GM13977 (cell line): ENCODE data around the gene DCTD.

Experiments used
- DNase-seq: peaks from one replicate; pipeline ENCODE4 v3.0.0; 2012; ENCODE audit warnings: low spot score
- in situ Hi-C: fragments of 300-500 bp; cut with MboI; formaldehyde crosslinking; loops from one replicate; pipeline ENCODE4 v1.12.0; 2022; ENCODE audit warnings: low sequenced_read_pairs, low pct_unique_long_range_greater_than_20kb, mixed read lengths, inconsistent platforms; ENCODE audit not compliant: unreplicated experiment
- TF ChIP-seq, protein P1 (sequence below): IDR thresholded peaks from 2 replicates; pipeline ENCODE4 v1.5.1; 2012; ENCODE audit warnings: mild to moderate bottlenecking, control low read depth; ENCODE audit not compliant: insufficient read depth; ENCODE audit errors: extremely low read depth, missing control alignments

Gene DCTD

DNA sequence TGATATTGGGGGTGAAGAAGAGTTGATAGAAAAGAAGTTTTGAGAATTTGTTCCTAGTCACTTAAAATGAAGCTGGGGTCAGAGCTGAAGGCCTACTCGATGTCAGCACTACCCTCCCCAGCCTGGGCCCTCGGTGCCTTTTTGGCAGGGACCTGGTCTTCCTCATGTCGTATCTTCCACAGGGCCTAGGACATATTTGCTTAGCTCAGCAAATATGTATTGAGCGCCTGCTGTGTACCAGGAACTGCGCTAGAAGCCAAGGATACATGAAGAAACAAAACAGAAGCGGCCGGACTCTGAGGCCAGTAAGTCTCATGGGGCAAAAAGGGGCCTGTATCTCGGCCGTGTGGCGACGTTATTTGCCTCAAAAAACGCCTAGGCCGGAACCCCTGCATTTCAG is 44.3 kb downstream of the DCTD start:
- no peak for DNase-seq
- TF ChIP-seq, protein P1, sequence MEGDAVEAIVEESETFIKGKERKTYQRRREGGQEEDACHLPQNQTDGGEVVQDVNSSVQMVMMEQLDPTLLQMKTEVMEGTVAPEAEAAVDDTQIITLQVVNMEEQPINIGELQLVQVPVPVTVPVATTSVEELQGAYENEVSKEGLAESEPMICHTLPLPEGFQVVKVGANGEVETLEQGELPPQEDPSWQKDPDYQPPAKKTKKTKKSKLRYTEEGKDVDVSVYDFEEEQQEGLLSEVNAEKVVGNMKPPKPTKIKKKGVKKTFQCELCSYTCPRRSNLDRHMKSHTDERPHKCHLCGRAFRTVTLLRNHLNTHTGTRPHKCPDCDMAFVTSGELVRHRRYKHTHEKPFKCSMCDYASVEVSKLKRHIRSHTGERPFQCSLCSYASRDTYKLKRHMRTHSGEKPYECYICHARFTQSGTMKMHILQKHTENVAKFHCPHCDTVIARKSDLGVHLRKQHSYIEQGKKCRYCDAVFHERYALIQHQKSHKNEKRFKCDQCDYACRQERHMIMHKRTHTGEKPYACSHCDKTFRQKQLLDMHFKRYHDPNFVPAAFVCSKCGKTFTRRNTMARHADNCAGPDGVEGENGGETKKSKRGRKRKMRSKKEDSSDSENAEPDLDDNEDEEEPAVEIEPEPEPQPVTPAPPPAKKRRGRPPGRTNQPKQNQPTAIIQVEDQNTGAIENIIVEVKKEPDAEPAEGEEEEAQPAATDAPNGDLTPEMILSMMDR: no peak
- in situ Hi-C loops: no loop called here

DNA sequence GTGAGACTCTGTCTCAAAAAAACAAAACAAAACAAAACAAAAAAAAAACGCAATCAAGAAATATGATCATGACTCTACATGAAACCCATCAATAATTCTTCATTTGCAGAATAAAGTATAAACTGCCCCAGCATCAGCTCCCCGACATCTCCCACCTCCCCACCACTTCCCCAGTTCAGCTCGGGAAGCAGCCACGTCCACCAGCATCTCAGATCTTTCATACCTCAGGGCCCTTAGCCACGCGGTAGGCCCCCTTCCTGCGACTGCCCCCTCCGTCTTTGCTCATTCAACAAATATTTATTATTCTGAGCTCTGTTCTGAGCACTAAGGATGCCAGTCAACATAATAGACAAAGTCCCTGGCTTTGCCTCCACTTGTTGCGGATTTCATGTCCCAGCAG is 45.6 kb downstream of the DCTD start:
- in situ Hi-C loops: no loop called here
- TF ChIP-seq, protein P1: no peak
- DNase-seq: no peak

DNA sequence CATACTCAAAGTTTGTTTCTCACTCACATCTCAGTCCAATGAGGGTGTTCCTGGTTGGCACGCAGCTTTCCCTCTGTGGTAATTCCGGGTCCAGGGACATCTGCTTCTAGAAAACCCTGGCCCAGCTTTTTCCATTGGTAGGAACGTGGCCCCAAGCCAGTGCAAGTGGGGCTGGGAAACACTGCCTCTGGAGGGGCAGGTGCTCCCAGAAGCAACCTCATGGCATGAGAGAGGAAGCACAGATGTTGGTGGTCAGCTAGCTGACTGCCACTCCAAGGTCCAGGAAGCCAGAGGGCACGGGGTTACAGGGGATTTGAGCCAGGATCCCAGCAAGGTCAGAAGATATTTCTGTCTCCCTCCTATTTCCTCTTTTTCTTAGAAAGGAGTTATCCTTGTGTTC is 47.5 kb downstream of the DCTD start:
- TF ChIP-seq, protein P1: no peak
- no peak for DNase-seq
- in situ Hi-C loops: no loop called here

DNA sequence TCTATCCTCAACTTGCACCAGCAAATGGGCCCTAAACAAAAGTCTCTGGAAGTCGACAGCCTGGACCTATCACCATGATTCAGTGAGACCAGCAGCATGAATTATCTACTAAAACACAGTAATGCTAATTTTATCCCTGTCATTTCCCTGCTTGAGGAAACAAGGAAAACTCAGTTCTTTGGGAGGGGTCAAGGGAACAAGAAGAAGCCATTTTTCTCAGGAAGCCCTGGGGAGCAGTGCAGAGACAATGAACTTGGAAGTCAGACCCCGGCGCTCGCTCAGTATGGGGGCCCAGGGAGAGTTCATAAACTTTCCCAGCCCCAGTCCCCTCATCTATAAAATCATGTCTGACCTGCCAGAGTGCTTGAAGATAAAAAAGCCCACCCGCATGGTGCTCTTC is 50.4 kb downstream of the DCTD start:
- no peak for DNase-seq
- in situ Hi-C loops: no loop called here
- TF ChIP-seq, protein P1: no peak

DNA sequence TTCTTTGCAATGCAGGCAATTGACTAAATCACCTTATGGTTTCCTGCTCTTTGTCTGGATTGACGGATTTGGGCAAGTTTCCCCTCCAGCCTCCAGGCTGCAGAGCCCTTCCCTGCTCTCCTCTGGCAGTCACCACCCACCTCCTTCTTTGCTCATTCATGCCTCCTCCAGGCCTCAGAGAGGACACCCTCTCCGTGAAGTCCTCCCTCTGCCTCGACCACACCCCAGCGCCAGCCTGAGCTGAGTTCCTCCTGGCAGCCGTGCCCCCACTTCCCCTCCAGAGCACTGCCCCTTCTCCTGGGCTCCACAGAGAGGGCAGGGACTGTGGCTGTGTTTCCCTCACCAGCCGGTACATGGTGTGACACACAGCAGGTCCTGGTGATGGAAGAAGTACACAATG is 53.7 kb downstream of the DCTD start:
- DNase-seq: no peak
- in situ Hi-C loops: no loop called here
- TF ChIP-seq, protein P1: no peak

DNA sequence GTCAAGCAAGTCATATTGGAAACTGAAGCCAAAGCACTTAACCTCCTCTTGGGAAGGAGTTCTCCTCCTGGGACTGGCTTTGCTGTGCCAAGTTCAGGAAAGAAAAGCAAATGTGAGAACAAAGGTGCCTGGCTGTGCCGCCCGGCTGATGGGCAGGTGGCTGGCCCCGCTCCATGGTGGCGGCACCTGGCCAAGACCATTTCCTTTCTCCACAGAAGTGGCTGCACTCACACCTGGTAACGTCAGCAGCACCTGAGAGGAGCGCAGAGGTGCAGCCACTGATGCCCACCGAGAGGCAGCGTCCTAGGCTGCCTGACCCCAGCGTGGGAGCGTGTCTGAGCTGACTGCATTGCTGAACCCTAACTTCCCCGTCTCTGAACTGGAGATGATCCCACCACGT is 54.3 kb downstream of the DCTD start:
- DNase-seq: no peak
- in situ Hi-C loops: no loop called here
- TF ChIP-seq, protein P1: no peak
